Amygdala (tissue), 56 donors: Measurements from ENCODE around the gene UBE2N.
A peak's percentile ranks its signal among the peaks of the same experiment; 100 is the strongest.
"Not testable (repeated sequence)": the region's sequence is repeated elsewhere in the genome, so short reads cannot be mapped to it uniquely, and the experiment has no call there.

ENCODE experiments used
- DNase-seq, 56 donors: peaks; one replicate each; lab custom pipeline; 2025; lab: John Stamatoyannopoulos, UW

The UBE2N gene

GRCh38 chr12:93447555-93448290 lies 6.0 kb upstream of the UBE2N start:
- no peak for DNase-seq

- no peak for DNase-seq
Measured at GRCh38 chr12:93443576-93443975, 1.8 kb upstream of the UBE2N start.

DNA sequence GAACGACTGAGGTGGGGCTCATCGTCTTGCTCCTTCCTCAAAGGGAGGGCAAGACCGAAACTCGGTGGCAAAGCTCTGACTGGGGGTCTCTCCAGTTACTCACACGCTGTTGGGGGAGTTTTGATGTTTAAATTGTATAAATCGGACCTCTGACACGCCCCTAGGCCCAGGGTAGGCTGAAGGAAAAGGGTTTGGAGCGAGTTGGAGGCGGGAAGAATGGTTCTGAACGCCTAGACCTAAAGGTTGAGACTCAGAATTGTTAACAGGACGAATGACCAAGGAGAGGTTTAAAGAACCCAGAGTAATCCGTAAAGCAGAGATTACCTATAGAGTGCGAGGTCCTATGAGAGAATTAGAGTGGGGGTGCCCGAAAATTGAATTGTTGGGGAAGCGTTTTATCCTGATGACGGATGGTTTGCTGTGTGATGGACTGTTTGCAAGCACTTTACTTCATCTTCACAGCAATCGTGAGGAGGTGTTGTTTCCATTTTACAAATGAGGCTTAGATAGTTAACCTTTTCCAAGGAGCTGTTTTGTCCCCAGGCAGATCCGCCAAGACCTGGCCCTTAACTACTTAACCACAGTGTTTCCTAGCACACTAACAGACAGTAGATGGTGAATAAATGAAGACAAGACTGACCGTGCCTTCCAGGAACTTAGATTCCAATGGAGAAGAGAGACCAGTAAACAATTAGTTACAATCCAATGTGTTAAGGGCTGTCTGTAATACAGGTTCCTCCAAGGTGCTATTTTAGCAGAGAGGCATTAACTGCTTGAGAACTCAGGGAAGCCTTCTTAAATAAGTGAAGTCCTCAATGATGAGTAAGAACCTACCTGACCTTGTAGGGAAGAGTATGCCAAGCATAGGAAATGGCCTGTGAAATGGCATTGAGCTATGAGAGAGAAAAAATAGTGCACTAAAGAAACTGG lies 929 bp upstream of the UBE2N start:
- no peak for DNase-seq

- peak in 8 of 56 donors; percentile 13 to 45 (median 31) for DNase-seq
Measured at GRCh38 chr12:93441081-93441616, 598 bp downstream of the UBE2N start.

DNA sequence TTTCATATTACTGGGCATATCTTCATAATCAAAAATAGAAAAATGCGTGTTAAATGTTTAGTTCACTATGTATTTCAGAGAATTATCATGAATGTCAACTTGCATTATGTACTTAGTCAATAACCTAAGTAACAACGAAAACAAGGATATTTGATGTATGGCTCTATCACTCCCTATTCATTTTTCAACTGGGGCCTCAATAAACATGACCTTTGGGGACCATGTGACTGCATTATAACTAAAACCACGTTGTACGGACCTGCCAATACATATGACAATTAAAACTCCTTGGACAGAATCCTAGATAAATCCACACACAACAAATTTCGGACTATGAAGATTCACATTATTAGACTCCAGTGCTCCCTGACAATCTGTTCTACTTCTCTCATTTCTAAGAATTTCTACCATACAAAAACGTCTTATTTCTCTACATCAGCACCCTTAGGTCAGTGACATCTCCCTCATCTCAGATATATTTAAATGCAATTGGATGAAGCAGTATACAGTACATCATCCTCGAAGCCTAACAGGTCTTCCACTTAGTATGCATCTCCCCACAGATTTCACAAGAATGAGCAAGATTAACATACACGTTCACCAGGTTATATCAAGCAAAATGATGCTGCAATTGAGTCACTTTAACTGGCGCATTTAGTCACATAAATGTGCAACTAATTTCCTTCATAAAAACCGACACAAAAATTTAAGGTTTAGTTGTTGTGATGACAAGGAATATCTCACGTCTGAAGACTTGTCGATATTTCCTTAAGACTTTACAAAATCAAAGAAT lies 1.5 kb downstream of the UBE2N start:
- DNase-seq = no peak

DNA sequence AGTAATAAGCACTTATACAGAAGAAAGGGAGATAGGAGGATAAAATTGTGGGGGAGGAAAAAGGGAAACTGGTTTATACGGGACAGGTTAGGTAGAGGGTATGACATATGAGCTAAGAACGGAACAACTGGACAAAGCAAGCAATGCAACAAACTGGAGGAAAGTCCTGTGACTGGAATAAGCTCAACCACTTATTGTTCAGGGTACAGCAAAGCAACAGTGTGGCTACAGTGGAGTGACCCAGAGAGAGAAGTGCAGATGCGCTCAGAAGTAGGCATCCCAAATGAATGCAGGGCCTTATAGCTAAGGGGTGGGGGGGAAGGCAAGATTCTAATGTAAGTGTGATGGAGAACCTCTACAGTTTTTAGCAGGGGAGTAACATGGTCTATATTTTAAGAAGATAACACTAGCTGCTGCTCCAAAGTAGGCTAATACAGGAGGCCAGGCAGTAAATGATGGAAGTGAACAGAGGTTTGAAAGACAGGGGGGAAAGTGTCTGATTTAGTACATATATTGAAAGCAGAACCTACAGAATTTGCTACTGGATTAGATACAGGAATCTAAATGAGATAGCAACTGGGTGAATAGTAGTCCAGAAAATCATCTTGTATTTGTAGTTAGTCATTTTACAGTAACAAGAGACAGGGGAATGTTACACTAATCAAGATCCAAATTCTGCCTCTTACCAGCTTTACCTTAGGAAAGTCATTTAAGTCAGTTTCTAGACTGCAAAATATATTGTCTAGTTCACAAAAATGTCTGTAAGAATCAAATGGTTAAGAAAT lies 3.3 kb downstream of the UBE2N start:
- no peak for DNase-seq

- no peak for DNase-seq
Measured at GRCh38 chr12:93434256-93434865, 7.4 kb downstream of the UBE2N start.

DNA sequence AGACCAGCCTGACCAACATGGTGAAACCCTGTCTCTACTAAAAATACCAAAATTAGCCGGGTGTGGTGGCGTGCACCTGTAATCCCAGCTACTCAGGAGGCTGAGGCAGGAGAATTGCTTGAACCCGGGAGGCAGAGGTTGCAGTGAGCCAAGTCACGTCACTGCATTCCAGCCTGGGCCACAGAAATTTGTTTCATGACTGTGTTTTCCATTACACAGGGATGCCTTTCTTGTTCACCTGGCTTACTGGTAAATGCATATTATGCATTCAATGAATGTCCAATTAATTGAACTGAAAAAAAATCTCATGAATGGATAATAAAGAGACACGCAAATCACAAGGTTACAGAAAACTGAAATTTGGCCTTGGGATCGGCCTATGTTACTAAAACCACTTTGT lies 9.7 kb downstream of the UBE2N start:
- DNase-seq = not testable (repeated sequence)

DNA sequence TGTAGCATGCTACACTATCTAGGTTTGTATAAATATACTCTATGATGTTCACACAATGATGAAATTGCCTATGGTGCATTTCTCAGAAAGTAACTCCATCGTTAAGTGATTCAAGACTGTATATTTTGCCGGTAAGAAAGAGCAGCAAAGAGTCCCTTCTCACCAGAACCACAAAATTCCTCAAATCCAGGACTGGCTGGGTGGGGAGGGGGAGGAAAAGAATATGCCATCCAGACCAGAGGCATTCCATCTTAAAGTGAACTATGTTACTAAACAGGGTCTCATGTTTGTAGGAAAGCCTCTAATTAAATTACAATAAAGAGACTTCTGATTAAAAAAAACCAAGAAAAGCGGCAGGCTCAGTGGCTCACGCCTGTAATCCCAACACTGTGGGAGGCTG lies 11.5 kb downstream of the UBE2N start:
- no peak for DNase-seq

DNA sequence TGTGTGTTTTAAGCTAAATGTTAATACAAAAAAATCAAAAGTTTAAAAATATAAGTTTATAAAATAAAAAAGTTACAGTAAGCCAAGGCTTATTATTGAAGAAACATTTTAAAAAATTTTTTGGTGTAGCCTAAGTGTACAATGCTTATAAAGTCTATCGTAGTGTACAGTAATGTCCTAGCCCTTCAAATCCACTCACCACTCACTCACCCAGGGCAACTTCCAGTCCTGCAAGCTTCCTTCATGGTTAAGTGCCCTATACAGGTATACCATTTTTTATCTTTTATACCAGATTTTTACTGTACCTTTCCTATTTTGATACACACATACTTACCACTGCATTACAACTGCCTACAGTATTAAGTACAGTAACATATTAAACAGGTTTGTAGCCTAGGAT lies 11.9 kb downstream of the UBE2N start:
- DNase-seq = no peak

DNA sequence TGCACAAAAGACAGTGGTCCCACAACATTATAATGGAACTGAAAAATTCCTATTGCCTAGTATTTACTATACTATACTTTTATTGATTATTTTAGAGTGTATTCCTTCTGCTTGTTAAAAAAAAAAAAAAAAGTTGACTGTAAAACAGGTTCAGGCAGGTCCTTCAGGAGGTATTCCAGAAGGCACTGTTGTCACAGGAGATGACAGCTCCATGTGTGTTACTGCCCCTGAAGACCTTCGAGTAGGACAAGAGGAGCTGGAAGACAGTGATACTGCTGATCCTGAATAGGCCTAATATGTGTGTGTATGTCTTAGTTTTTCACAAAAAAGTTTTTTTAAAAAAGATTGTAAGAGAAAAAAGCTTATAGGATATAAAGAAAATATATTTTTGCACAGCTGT lies 12.3 kb downstream of the UBE2N start:
- DNase-seq = no peak

DNA sequence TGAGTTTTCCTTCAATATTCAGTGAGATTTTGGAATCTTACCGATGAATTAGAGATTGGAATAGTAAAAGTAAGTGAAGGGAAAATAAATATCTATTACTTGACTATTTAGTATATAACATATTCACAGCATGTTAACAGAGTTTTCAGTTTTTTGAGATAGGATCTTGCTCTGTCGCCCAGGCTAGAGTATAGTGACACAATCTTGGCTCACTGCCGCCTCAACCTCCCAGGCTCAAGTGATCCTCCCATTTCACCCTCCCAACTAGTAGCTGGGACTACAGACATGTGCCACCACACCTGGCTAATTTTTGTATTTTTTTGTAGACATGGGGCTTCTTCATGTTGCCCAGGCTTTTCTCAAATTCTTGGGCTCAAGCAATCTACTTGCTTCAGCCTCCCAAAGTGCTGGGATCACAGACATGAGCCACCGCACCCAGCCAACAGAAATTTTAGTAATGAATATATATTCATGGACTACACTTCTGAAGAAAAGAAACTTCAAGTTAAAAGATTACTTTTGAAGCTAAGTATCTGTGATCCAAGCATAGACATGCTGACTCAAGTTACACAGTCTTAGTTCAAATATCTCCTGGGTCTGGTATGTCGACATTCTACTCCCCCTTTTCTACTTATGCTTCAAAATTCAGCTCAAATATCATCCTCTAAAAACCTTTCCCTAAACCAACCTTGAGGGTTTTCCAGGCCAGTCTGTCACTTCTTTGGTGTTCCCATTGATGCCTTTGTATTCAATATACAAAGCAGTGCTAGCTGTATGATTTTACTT lies 13.8 kb downstream of the UBE2N start:
- DNase-seq = no peak

DNA sequence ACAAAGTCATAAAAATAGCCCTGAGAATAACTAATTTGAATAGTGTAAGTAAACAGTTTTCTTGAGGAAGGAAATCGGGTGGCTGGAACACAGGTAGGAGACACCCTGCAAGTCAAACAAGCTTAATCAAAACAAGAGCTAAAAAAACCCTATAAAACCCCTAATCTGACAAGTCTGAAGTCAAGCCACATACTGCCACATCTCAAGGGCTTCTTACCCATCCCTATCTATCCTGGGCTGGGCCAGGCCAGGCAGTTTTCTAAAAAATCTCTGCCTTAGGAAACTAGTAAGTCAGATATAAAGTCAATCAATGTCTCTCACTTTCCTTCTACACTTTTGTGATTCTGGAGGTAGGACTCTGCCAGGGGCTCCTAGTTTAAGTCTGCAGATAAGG lies 15.3 kb downstream of the UBE2N start:
- no peak for DNase-seq

DNA sequence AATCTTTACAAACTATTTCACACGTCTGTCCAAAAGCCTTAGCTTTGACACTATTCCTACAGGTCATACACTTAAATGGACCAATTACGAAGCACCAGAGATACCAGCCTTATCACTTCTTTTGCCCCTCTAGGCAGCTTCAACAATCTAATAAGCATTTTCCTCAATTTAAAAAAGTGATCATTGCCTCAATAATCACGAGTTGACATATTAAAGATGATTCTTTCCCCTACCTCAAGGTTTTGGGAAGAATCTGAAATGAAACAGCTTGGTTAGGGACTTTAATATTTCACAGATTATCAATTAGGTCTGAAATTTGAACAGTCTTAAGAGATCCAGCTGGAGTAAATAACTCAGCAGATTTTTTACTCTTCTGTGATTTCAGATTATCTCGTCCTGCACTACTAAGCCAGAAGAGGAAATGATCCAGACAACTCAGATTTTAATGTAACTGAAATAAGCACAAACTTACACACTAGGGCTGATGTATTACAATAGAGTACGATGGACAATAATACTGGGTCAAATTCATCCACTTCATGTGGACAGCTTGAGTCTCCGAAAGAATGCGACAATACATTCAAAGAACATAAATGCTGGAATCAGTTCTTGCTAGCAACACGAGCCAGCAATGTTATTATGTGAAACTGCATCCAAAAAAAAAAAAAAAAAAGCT lies 15.9 kb downstream of the UBE2N start:
- DNase-seq = no peak

GRCh38 chr12:93422050-93422449 lies 19.7 kb downstream of the UBE2N start:
- no peak for DNase-seq

DNA sequence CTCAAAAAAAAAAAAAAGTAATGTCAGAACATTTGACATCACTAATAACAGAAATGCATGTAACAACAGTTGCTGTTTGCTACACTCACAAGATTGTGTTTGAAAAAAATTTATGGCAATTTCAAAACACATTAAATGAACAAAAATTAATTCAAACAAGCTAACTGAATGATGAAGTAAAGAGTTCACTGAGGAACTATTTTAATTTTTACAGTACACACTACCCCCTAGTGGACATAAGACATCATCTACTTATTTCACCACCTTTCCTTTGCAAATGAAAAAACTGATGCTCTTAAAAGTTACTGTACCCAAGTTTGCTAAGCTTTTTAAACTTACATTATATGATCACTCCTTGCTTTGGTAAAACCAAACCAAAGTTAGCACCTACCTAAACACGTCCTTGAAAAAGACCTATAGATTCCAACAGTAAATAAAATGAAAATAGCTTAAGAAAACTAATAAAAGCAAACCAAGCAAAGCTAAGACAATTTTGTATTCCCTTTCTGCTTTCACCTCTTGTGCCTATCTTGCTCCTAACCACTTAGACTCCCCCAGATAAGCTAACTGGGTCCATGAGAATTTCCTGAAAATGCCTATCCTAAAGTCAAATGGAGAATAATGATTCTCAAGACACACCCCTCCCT lies 22.2 kb downstream of the UBE2N start:
- peak in 1 of 56 donors; percentile 5 for DNase-seq

GRCh38 chr12:93417967-93418480 lies 23.7 kb downstream of the UBE2N start:
- DNase-seq = no peak
